ENCODE measurements around the gene CLEC12A. TPM values are rescaled to one million over a fixed set of nuclear protein-coding genes. Genes with fewer than 3 reads are reported as not detected.

Gene CLEC12A
- total RNA-seq, 1 experiment from 2014 or later = not detected

DNA sequence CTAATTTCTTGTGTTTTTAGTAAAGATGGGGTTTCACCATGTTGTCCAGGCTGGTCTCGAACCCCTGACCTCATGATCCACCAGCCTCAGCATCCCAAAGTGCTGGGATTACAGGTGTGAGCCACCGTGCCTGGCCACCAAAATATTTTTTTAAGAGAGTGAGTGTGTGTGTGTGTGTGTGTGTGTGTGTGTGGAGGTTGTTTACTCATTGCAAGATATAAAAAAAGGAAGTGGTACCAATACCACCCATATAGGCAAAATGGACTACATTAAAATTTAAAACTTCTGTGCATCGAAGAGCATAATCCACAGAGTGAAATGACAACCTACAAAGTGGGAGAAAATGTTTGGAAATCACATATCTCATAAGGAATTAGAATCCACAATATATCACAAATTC, 23.5 kb upstream of the CLEC12A start:
- no peaks in the 10 kb centered on the region for H3K9me3 ChIP-seq (ENCODE audit: control insufficient read depth in 1 of 2, insufficient read depth in 1 of 2, low read depth in 1 of 2, low read length in 2 of 2)
- H3K9me2 ChIP-seq (ENCODE audit: insufficient read depth) = no peaks in the 10 kb centered on the region
- peaks cover 65% of the 10 kb centered on the region for H3K27me3 ChIP-seq (ENCODE audit: insufficient read depth, low read length)
- BruUV-seq (replicated peaks) = no TSS peak
- H3K4me1 ChIP-seq (ENCODE audit: control insufficient read depth in 1 of 2, insufficient read depth in 2 of 2, low read length in 2 of 2) = no peaks in the 10 kb centered on the region
- H3K27ac ChIP-seq (ENCODE audit: low read depth, low read length) = no peak overlapping the region
- ChIA-PET CTCF (no interaction called here), RAD21 (ENCODE audit: low non-redundant PET in 1 of 2, low total read pairs in 2 of 2, uncharacterized antibody in 2 of 2, unreplicated experiment in 2 of 2) (no interaction called here), POLR2A (no interaction called here)
- H3K4me3 ChIP-seq (replicated peaks in 1 of 2; ENCODE audit: low read depth in 1 of 2, low read length in 2 of 2) = no peak overlapping the region
- intact Hi-C loops (cut with micrococcal nuclease) = no loop called here
- no peak overlapping the region for H3K9ac ChIP-seq (ENCODE audit: low read length)
- no peaks in the 10 kb centered on the region for H3K79me2 ChIP-seq (ENCODE audit: insufficient read depth, low read length)
- no peak overlapping the region for H3K4me2 ChIP-seq (ENCODE audit: low read length)
- H3K36me3 ChIP-seq (ENCODE audit: control insufficient read depth in 1 of 2, insufficient read depth in 2 of 2, low read length in 2 of 2) = no peaks in the 10 kb centered on the region
- H2AFZ ChIP-seq (ENCODE audit: low read depth, low read length, poor library complexity, severe bottlenecking) = no peak overlapping the region
- TF ChIP-seq SIN3A (IDR thresholded peaks at IDR 0.05; ENCODE audit: low read depth) = no peak
- TF ChIP-seq ZBTB33 (IDR thresholded peaks at IDR 0.05; ENCODE audit: extremely low read depth, insufficient replicate concordance, low read length) = no peak
- TF ChIP-seq RAD21 (IDR thresholded peaks at IDR 0.05; ENCODE audit: low read depth) = no peak
- no peak for TF ChIP-seq EZH2 (IDR thresholded peaks at IDR 0.05)
- no peak for TF ChIP-seq ELF1 (IDR thresholded peaks at IDR 0.05; ENCODE audit: borderline replicate concordance, low read depth)
- TF ChIP-seq, protein P1, sequence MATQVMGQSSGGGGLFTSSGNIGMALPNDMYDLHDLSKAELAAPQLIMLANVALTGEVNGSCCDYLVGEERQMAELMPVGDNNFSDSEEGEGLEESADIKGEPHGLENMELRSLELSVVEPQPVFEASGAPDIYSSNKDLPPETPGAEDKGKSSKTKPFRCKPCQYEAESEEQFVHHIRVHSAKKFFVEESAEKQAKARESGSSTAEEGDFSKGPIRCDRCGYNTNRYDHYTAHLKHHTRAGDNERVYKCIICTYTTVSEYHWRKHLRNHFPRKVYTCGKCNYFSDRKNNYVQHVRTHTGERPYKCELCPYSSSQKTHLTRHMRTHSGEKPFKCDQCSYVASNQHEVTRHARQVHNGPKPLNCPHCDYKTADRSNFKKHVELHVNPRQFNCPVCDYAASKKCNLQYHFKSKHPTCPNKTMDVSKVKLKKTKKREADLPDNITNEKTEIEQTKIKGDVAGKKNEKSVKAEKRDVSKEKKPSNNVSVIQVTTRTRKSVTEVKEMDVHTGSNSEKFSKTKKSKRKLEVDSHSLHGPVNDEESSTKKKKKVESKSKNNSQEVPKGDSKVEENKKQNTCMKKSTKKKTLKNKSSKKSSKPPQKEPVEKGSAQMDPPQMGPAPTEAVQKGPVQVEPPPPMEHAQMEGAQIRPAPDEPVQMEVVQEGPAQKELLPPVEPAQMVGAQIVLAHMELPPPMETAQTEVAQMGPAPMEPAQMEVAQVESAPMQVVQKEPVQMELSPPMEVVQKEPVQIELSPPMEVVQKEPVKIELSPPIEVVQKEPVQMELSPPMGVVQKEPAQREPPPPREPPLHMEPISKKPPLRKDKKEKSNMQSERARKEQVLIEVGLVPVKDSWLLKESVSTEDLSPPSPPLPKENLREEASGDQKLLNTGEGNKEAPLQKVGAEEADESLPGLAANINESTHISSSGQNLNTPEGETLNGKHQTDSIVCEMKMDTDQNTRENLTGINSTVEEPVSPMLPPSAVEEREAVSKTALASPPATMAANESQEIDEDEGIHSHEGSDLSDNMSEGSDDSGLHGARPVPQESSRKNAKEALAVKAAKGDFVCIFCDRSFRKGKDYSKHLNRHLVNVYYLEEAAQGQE (IDR thresholded peaks at IDR 0.05; ENCODE audit: low read depth) = no peak
- no peak for TF ChIP-seq MAX (IDR thresholded peaks at IDR 0.05)
- no peak for TF ChIP-seq CTCF (IDR thresholded peaks at IDR 0.05 in 2 of 3, conservative IDR thresholded peaks at IDR 0.05 in 1 of 3; ENCODE audit: borderline replicate concordance in 1 of 3, insufficient read depth in 1 of 3, low read depth in 2 of 3, low read length in 2 of 3)
- TF ChIP-seq ZFX (IDR thresholded peaks at IDR 0.05) = no peak
- TF ChIP-seq EGR1 (IDR thresholded peaks at IDR 0.05; ENCODE audit: low read depth) = no peak
- no peak for TF ChIP-seq CEBPB (IDR thresholded peaks at IDR 0.05; ENCODE audit: low read depth)
- TF ChIP-seq SP1 (IDR thresholded peaks at IDR 0.05; ENCODE audit: low read depth) = no peak
- no peak for TF ChIP-seq ZNF274 (IDR thresholded peaks at IDR 0.05; ENCODE audit: low read depth, low read length)
- no peak for TF ChIP-seq POLR2A (IDR thresholded peaks at IDR 0.05; ENCODE audit: borderline replicate concordance, extremely low read depth, insufficient read depth, insufficient read length)
- no peak for TF ChIP-seq CBX3 (IDR thresholded peaks at IDR 0.05; ENCODE audit: low read depth)
- TF ChIP-seq ATF3 (IDR thresholded peaks at IDR 0.05) = no peak
- no peak for TF ChIP-seq FOSL1 (IDR thresholded peaks at IDR 0.05; ENCODE audit: low read depth)
- no peak for TF ChIP-seq EZH2phosphoT487 (IDR thresholded peaks at IDR 0.05; ENCODE audit: borderline replicate concordance)
- TF ChIP-seq SRF (IDR thresholded peaks at IDR 0.05; ENCODE audit: low read depth) = no peak
- TF ChIP-seq JUND (IDR thresholded peaks at IDR 0.05) = no peak
- H4K20me1 ChIP-seq (ENCODE audit: insufficient read depth) = no peaks in the 10 kb centered on the region
- ATAC-seq (no peak), DNase-seq (ENCODE audit: low read depth, low spot score) (no peak)

All from HCT116 (cell line).